ENCODE measurements around the gene CTDP1. TPM values are rescaled to one million over a fixed set of nuclear protein-coding genes. Genes with fewer than 3 reads are reported as not detected.

CTDP1 gene
- total RNA-seq, 1 experiment from 2014 or later = 33.7 TPM

GRCh38 chr18:79720359-79720733 lies 40.7 kb downstream of the CTDP1 start:
- Histone ChIP-seq H3T11ph (ENCODE audit: low read length) (no peak overlapping the region), H2BK120ac (ENCODE audit: low read depth, low read length, poor library complexity, severe bottlenecking) (no peak overlapping the region), H4K20me1 (ENCODE audit: control insufficient read depth, insufficient read depth, insufficient read length) (peaks cover 3% of the 10 kb centered on the region), H4K8ac (replicated peaks; ENCODE audit: insufficient read length, low read depth, low read length) (no peak overlapping the region), H2BK15ac (ENCODE audit: low read depth, low read length) (no peak overlapping the region), H3K27me3 (ENCODE audit: insufficient read depth, low read length) (no peaks in the 10 kb centered on the region), H3K4ac (ENCODE audit: low read depth, low read length) (no peak overlapping the region), H3K79me1 (ENCODE audit: insufficient read depth, low read depth, low read length, poor library complexity, severe bottlenecking) (peaks cover 2% of the 10 kb centered on the region), H3K79me2 (ENCODE audit: insufficient read depth, low read length) (no peaks in the 10 kb centered on the region), H2BK12ac (ENCODE audit: insufficient read length, low read depth, low read length) (no peak overlapping the region), H3K4me1 (ENCODE audit: insufficient read depth, low read length) (no peaks in the 10 kb centered on the region), H3K9me3 (ENCODE audit: control insufficient read depth, low read depth, low read length) (no peaks in the 10 kb centered on the region), H3K18ac (ENCODE audit: insufficient read length, low read depth, low read length) (no peak overlapping the region), H2BK5ac (ENCODE audit: insufficient read length, low read length) (no peak overlapping the region), H2AK5ac (ENCODE audit: insufficient read length, low read length) (no peak overlapping the region), H4K5ac (ENCODE audit: insufficient read length, low read depth, low read length) (no peak overlapping the region), H3K27ac (ENCODE audit: insufficient read length, low read depth, low read length) (no peak overlapping the region), H3K14ac (ENCODE audit: insufficient read depth, low read length) (no peak overlapping the region), H3K23me2 (ENCODE audit: insufficient read length, low read depth, low read length, poor library complexity, severe bottlenecking) (no peaks in the 10 kb centered on the region), H3K9ac (ENCODE audit: extremely low read depth, insufficient read length, low read length) (no peak overlapping the region), H4K91ac (ENCODE audit: insufficient read length, low read depth, low read length) (no peak overlapping the region), H2BK20ac (ENCODE audit: low read depth, low read length, poor library complexity, severe bottlenecking) (no peak overlapping the region), H2AFZ (ENCODE audit: low read length) (no peak overlapping the region), H3K56ac (ENCODE audit: insufficient read length, low read depth, low read length) (no peak overlapping the region), H3K23ac (ENCODE audit: insufficient read length, low read depth, low read length) (no peak overlapping the region), H3K4me2 (ENCODE audit: insufficient read depth, insufficient read length, low read length) (no peak overlapping the region)
- no peaks in the 10 kb centered on the region for H3K9me3 Mint-ChIP-seq
- no peak overlapping the region for H3K4me3 Mint-ChIP-seq
- no CpG with 5 or more reads among the region's 14 CpGs for WGBS (ENCODE audit: extremely low coverage, insufficient read length, low lambda C conversion rate)
- peaks cover 36 to 73% (median 53%) of the 10 kb centered on the region in 3 experiments; a peak in 6 of 7 replicates for H3K36me3 Mint-ChIP-seq (ENCODE audit: insufficient read depth in 1 of 3, low read depth in 3 of 3)
- H3K4me1 Mint-ChIP-seq = no peaks in the 10 kb centered on the region
- no peaks in the 10 kb centered on the region for H3K27me3 Mint-ChIP-seq (ENCODE audit: low read depth)
- DNase-seq = no peak
- TF ChIP-seq CTCF (conservative IDR thresholded peaks at IDR 0.05) = no peak
- H3K27ac Mint-ChIP-seq = no peak overlapping the region

All from H9 (cell line).